HG03378 (cell line): ENCODE results near the gene STX11.
A peak's percentile ranks its signal among the peaks of the same experiment; 100 is the strongest.
"Not testable (repeated sequence)": the region's sequence is repeated elsewhere in the genome, so short reads cannot be mapped to it uniquely, and the experiment has no call there.

ENCODE experiments used
- ATAC-seq: cut with Tn5 transposase; IDR thresholded peaks from one replicate; pipeline ENCODE4 v1.9.1; 2021; ENCODE audit warnings: mild to moderate bottlenecking, moderate library complexity; ENCODE audit not compliant: unreplicated experiment

Gene STX11

GRCh38 chr6:144149894-144150709, at the start of gene STX11:
STX11 (plus strand) TSS chr6:144150517; CDS start chr6:144186628, 36,111 bp downstream.
- peak; percentile 40 for ATAC-seq

GRCh38 chr6:144103026-144103563, 47.2 kb upstream of the STX11 start:
- ATAC-seq = no peak

- peak; percentile 16 for ATAC-seq
These were observed 45.8 kb upstream of the STX11 start for GRCh38 chr6:144104488-144104887.

GRCh38 chr6:144104898-144105487, 45.3 kb upstream of the STX11 start:
- ATAC-seq = peak; percentile 88

GRCh38 chr6:144106206-144106605, 44.1 kb upstream of the STX11 start:
- no peak for ATAC-seq

- no peak for ATAC-seq
These were observed 40.1 kb upstream of the STX11 start for GRCh38 chr6:144110210-144110609.

- ATAC-seq = no peak
These were observed 37.0 kb upstream of the STX11 start for GRCh38 chr6:144113366-144113765.

- no peak for ATAC-seq
These were observed 35.1 kb upstream of the STX11 start for GRCh38 chr6:144115219-144115618.

GRCh38 chr6:144119376-144119775, 30.9 kb upstream of the STX11 start:
- ATAC-seq = no peak

GRCh38 chr6:144122861-144123260, 27.5 kb upstream of the STX11 start:
- no peak for ATAC-seq

GRCh38 chr6:144123421-144123820, 26.9 kb upstream of the STX11 start:
- no peak for ATAC-seq

GRCh38 chr6:144123836-144124235, 26.5 kb upstream of the STX11 start:
- no peak for ATAC-seq

GRCh38 chr6:144127097-144127496, 23.2 kb upstream of the STX11 start:
- no peak for ATAC-seq

- no peak for ATAC-seq
These were observed 20.8 kb upstream of the STX11 start for GRCh38 chr6:144129469-144129868.

- ATAC-seq = peak; percentile 64
These were observed 19.0 kb upstream of the STX11 start for GRCh38 chr6:144131248-144131709.

GRCh38 chr6:144132167-144132690, 18.1 kb upstream of the STX11 start:
- not testable (repeated sequence) for ATAC-seq

GRCh38 chr6:144133225-144133821, 17.0 kb upstream of the STX11 start:
- ATAC-seq = no peak

GRCh38 chr6:144134176-144134575, 16.1 kb upstream of the STX11 start:
- no peak for ATAC-seq

GRCh38 chr6:144134737-144135136, 15.6 kb upstream of the STX11 start:
- no peak for ATAC-seq

GRCh38 chr6:144138542-144138941, 11.8 kb upstream of the STX11 start:
- ATAC-seq = no peak

GRCh38 chr6:144139817-144140216, 10.5 kb upstream of the STX11 start:
- ATAC-seq = no peak
